GM21528 (cell line): Measurements from ENCODE around the gene PAF1.

Experiments used
- ATAC-seq: cut with Tn5 transposase; IDR thresholded peaks from one replicate; pipeline ENCODE4 v1.9.1; 2021; ENCODE audit warnings: mild to moderate bottlenecking, moderate library complexity; ENCODE audit not compliant: unreplicated experiment, low FRiP score

The PAF1 gene

DNA sequence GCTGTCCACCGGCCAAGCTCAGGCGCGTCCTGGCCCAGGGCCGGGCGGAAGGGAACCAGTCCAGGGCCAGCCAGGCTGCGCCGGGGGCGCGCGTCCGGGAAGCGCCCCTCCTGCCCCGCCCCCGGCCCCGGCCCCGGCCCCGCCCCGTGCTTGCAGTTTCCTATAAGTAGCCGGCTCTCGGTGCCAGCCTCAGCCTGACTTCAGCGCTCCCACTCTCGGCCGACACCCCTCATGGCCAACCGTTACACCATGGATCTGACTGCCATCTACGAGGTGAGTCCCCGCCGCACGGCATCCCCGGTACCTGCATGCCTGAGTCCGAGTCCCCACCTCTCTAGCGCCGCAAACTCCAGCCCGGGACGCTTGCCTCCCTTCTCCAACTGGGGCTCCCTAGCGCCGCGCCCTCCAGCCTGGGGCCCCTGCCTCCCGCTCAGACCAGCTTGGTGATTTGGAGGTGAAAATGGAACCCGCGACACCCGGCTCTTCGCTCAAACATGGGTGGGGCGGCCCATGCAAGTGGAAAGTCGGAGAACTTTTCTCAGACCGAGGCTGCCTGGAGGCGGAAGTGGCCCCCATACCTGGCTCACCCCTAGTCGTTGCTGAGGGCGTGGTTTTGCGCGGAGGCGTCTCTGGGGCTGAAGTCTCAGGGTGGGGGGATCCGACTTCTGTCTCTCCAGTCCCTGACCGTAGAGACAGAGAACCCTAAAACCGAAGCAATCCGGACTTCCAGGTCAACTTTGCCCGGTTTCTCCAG is 15.9 kb upstream of the PAF1 start, which contains the start of gene ZFP36:
Gene ZFP36 (plus strand): TSS at position 192 of the 754 bp plus-strand sequence. CDS start 58 bp downstream, at position 250.
- ATAC-seq: no peak

DNA sequence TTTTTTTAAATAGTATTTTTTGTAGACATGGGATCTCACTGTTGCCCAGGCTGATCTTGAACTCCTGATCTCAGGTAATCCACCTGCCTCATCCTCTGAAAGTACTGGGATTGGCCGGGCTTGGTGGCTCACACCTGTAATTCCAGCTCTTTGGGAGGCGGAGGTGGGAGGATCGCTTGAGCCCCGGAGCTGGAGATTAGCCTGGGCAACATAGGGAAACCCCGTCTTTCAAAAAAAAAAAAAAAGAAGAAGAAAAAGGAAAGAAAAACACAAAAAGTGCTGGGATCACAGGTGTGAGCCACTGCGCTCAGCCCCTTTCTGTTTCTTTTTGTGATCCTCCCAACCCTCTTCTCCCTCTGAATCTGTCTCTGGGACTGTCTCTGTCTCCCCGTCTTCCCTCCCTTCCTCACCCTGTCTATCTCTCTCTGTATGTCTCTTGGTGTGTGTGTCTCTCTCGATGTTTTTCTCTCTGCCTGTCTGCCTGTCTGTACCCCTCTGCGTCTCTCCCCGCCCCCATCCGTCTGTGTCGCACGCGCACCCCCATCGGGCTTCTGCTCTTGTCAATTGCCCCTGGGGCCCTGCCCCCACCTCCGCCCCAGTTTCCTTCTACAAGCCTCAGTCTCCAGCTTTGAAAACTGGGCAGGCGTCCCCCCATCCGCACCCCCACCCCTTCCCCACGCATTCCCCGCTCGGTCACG is 15.2 kb upstream of the PAF1 start:
- no peak for ATAC-seq

DNA sequence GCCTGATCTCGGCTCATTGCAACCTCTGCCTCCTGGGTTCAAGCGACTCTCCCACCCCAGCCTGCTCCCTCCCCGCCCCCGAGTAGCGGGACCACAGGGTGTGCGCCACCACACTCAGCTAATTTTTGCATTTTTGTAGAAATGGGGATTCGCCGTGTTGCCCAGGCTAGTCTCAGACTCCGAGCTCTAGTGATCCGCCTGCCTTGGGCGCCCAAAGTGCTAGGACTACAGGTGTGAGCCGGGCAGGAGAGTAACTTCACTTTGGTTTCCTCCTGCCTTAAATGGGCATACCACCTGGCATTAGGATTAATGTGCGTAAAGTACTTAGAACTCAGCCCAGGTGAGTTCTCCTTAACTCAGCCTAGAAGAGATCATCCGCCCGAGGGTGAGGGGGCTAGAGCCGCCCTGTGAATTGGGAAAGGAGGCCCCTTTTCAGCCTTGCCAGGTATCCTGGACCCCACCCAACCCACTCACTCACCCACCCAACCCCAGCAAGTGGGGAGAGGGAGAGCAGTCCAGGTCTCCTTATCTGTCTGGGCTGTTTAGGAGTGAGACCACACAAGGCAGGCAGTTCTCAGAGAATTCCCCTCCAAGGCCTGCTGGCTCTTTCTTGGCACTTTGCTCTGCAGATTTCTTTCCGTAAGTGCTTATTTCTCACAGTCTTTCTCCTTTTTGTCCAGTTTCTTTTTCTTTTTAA is 14.5 kb upstream of the PAF1 start:
- no peak for ATAC-seq

DNA sequence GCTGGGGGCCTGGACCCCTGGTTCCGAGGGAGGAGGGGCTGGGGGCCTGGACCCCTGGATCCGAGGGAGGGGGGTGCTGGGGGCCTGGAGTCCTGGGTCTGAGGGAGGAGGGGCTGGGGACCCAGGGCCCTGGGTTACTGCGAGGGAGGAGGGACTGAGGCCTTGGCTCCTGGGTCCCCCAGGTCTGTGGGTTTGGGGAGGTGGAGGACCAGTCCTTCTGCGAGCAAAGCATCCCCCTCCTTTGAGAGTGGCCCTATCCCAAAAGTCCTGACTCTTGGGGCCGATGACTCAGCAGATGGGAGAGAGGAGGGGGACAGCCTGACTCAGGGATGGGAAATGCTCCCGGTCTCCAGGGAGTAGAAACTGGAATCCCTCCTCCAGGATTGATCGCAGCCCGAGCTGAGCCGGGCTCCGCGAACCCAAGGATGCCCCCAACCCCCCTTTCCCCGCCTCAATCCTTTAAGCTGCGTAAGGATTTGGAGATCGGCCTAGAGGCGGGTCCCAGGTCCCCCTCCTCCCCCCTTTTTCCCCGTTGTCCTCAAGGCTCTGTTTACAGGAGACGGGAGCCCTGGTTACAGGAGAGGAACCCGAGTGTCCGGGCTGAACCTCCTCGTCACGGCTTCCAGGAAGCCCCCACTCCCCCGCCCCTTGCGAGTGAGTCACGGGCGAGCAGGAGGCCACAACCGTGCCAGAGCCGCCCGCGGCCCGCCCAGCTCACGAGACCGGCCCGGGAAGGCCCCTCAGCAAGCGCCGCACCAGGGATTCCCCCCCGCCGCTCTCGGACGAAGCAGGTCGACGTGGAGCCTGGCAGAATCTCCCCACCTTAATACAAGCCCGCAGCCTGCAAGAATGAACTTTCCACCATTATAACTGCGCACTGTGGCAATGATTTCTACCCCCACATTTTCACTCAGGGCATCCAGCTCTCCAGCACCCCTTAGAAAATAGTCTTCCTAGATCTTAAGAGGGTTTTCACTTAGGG is 12.7 kb upstream of the PAF1 start:
- no peak for ATAC-seq

- peak; percentile 31 for ATAC-seq
Measured at GRCh38 chr19:39402346-39403300, 11.7 kb upstream of the PAF1 start.

- ATAC-seq: peak; percentile 1
Measured at GRCh38 chr19:39401549-39402345, 10.8 kb upstream of the PAF1 start.

- ATAC-seq: no peak
Measured at GRCh38 chr19:39401070-39401548, 10.2 kb upstream of the PAF1 start.

GRCh38 chr19:39400061-39400460 is 9.2 kb upstream of the PAF1 start:
- ATAC-seq: no peak

GRCh38 chr19:39399668-39400050 is 8.8 kb upstream of the PAF1 start:
- ATAC-seq: no peak

DNA sequence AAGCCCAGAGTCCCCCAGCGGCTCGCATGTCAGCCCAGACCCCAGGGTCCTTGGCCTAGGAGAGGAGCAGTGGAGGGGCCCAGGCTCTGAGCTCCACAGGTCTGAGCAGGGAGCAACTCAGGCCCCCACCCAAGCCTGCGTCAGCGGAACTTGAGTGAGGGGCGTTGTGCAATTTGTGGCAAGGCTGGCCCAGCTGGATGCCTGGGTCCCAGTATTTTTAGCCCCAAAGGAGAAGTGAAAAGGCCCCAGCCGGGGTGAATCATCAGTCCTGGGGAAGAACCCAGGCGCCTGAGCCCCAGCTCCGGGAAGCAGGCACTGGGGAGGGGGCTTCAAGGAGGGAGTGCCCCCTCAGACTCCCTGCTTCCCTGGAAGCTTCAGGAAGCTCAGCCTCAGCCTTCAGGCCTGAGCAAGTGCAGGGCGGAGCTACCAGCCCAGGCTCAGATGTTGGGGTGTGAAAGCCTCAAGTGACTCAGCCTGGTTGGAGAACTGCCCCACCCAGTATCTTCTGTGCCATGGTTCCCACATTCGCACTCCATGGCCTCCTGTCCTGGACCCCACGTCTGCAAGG is 7.5 kb upstream of the PAF1 start:
- no peak for ATAC-seq

DNA sequence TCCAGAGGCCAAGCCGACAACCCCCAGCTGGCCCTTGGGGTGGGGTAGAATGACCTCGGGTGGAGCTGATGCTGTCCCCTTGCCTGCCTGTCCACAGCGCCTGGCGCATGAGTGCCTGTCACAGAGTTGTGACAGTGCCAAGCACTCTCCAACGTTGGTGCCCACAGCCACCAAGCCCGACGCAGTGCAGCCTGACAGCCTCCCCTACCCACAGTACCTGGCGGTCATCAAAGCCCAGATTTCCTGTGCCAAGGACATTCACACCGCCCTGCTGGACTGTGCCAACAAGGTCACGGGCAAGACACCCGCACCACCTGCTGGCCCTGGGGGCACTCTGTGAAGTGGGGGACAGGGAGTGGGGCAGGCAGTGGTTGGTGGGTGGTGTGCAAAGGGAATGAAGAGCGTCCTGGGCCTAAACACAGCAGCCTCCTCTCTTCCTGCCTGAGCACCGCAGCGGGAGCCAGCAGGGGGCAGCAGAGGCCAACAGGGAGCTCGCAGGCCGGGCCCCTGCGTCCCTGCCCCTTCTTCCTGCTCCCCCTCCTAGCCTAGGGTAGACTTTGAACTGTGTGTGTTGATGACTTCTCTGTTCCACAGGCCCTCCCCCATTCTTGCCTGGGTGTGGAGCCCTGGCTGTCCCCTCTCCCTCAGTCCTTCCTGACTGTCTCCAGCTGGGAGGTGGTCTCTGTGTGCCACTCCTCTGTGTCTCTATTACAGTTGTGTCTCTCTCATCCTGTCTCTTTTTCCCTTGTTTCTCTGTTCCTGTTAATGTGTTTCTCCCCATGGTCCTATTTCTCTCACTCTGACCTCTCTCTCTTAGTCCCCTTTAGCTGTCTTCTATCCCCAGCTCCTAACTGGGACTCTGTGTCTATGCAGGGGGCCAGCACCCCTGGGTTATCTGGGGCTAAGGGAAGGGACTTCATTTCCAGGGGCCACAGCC is 6.7 kb upstream of the PAF1 start:
- ATAC-seq: no peak

DNA sequence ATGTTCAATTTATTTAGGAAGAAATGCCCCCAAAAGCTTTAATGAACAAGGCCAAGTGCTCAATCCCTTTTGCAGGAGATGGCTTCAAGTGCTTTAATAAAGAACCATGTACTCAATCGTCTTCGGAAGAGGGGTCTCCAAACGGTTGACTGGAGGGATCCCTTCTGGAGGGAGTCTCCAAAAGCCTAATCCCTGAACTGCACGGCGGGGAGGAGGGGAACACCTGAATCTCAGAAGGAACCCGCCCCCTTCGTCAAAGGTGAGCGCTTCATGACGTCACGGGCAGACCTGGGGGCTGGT is 505 bp downstream of the PAF1 start:
- no peak for ATAC-seq

DNA sequence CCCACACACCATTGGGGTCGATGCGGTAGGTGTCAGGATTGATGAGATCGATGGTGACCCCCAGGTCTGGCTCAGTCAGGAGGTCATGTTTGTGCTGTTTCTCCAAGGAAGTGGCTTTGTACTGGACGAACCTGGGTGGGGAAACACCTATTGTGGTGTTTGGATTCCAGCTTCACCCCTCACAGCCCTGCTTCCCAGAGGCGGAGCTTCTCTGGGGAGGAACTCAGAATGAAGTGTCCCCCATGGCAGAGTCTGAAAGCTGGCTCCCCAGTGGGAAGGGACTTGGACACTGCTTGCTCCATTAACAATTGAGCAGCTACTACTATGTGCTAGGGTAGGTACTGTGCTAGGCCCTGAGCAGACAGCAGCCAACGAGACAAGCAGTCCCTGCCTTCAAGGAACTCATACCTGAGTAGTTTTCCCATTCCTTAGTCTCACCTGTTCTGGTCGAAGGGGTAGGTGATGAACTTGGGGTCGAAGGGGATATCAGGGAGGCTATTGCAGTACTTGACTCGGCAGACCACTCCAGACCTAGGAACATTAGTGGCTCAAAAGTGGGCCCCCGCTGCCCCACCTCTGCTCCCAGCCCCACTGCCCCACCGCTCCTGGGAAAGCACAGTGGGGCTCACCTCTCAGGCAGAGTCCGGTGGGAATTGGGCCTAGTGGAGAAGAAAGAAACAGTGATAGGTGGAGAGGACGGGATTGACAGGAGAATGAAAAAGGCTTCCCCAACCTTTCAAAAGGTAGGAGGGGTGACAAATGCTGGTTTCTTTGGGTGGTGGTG is 1.1 kb downstream of the PAF1 start:
- ATAC-seq: no peak

DNA sequence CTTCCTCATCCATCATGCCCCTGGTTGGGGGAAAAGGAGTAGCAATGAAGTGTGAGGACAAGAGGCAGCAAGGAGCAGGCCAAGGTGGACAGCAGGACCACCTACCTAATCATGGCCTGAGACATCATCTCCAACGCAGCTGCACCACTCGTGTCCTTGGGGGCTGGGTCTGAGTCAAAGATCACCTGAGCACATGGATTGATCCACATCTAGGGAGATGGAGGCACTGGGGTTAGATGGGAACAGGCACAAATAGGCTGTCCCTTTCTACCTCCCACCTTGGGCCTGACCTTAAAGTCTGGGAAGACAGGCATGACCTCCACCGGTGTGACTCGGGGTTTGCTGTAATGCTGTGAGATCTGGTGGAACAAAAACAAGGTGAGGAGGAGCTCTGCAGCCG is 2.2 kb downstream of the PAF1 start:
- ATAC-seq: no peak

GRCh38 chr19:39386557-39386956 is 4.3 kb downstream of the PAF1 start:
- no peak for ATAC-seq
